HG03575 (cell line): ENCODE data around the gene GNRH2.
A peak's percentile ranks its signal among the peaks of the same experiment; 100 is the strongest.
"Not testable (repeated sequence)": the region's sequence is repeated elsewhere in the genome, so short reads cannot be mapped to it uniquely, and the experiment has no call there.

Source experiments
- ATAC-seq: cut with Tn5 transposase; IDR thresholded peaks from one replicate; pipeline ENCODE4 v1.9.1; 2021; ENCODE audit not compliant: unreplicated experiment, insufficient number of reproducible peaks, low FRiP score; ENCODE audit errors: extremely low read depth

The GNRH2 gene, protein sequence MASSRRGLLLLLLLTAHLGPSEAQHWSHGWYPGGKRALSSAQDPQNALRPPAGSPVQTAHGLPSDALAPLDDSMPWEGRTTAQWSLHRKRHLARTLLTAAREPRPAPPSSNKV

GRCh38 chr20:3043322-3043721 lies at the start of gene GNRH2:
Gene GNRH2, plus strand, starts transcription at chr20:3043622. Its CDS starts 793 bp downstream, at chr20:3044415.
- ATAC-seq, result no peak

- ATAC-seq, result no peak
Observed at GRCh38 chr20:2995796-2996195, 47.6 kb upstream of the GNRH2 start.

- no peak for ATAC-seq
Observed at GRCh38 chr20:2998728-2999127, 44.7 kb upstream of the GNRH2 start.

DNA sequence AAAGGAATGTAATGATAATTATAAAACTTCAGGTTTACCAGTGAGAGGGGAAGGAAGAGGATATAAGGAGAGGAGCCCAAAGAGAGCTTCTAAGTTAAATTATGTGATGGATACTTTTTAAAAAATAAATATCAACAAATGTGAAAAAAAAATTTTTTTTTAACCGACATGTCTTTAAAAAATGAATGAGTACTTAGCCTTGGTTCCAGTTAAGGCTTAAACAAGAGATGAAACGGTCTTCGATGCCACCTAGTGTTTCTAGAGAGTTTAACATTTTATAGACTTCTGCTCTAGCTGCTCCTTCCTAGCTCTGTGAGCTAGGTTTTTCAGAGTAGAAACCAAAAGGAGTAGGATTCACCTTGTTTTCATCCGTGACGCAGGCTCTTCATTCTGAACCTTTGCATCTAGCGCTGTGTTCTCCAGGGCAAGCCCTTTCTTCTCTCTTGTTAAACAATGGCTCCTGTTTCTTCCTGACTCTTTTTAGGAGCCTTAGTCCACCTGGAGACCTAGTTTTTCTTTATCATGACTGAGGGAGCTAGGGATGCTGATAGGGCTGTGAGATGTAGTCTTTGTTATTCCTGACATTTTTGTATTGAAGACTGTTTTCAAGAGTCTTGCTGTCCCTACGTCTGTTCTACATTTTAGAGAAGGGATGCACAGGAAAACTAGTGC lies 42.4 kb upstream of the GNRH2 start:
- ATAC-seq, result peak; percentile 68

DNA sequence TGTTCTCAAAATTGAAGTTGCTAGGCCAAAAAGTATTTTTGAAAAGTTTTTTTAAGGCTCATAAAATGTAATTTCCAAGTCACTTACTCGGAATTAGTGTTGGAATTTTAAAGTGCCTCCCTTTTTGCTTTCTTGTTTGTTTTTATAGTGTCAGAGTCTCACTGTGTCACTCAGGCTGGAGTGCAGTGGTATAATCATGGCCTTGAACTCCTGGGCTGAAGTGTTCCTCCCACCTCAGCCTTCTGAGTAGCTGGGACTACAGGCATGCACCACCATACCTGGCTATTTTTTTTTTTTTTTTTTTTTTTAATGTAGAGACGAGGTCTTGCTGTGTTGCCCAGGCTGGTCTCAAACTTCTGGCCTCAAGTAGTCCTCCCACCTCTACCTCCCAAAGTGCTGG lies 40.0 kb upstream of the GNRH2 start:
- no peak for ATAC-seq

- no peak for ATAC-seq
Observed at GRCh38 chr20:3010985-3011723, 32.3 kb upstream of the GNRH2 start.

DNA sequence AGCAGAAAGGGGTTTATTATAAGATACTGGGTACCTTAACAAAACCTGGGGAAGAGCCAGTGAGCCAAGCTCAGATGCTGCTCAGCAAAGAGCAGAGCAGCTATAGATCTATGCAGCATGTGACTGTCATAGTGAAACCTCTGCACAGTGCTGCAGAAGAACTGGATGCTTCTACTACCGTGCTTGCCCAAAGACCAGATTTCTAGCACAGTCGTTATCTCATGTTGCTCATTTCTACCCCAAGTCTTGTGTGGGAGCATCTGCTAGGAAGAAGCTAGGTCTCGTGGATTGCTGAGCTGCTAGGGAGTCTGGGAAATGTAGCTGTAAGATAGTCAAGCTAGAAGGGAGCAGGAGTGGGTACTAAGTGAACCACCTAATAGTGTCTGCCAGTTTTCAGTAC lies 31.7 kb upstream of the GNRH2 start:
- no peak for ATAC-seq

GRCh38 chr20:3013771-3014170 lies 29.7 kb upstream of the GNRH2 start:
- ATAC-seq, result no peak

DNA sequence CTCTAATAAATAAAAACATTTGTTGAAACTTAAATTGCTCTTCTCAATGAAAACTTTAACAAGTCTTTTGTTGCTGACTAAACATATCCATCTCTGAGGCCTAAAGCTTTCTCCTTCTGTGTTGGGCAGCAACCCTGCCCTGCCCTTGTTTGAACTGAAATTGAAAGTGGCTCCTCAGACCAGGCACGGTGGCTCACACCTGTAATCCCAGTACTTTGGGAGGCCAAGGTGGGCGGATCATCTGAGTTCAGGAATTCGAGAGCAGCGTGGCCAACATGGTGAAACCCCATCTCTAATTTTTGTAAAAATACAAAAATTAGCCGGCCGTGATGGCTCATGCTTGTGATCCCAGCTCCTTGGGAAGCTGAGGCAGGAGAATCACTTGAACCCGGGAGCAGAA lies 29.2 kb upstream of the GNRH2 start:
- no peak for ATAC-seq

DNA sequence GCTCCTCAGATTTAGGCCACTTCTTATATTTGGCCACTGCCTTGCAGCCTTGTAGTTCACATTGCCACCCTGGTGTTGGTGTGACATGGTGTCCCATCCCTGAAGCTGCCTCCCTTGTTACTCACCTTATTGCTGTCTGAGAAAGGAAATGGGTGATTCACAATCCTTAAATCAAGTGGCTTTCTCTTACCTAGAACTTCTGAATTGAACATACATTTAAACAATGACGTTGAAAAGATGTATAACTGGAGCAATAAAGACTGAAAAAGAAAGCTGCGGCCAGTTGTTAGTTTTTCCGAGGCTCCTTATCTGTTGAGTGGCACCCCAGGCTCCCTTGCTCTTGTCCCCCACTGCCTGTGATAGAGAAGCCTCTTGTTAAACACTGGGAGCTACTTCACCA lies 28.8 kb upstream of the GNRH2 start:
- no peak for ATAC-seq

- not testable (repeated sequence) for ATAC-seq
Observed at GRCh38 chr20:3015302-3015701, 28.1 kb upstream of the GNRH2 start.

DNA sequence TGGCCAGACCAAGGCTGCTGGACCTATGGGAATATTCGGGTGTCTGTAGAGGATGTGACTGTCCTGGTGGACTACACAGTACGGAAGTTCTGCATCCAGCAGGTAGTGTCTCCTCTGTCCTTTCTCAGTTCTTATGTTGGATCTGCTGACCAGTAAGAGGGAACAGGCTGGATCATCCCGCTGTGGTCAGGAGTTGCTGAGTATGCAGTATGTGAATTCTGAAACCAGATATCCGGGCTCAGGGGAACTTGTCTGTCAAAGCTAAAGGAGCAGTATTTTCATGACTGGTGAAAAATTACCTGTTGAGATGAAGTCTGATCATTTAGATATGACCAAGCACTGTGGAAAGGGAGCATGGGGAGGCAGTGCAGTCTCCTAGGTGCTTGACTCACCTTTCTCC lies 22.1 kb upstream of the GNRH2 start:
- no peak for ATAC-seq

- ATAC-seq, result no peak
Observed at GRCh38 chr20:3021777-3022176, 21.6 kb upstream of the GNRH2 start.

DNA sequence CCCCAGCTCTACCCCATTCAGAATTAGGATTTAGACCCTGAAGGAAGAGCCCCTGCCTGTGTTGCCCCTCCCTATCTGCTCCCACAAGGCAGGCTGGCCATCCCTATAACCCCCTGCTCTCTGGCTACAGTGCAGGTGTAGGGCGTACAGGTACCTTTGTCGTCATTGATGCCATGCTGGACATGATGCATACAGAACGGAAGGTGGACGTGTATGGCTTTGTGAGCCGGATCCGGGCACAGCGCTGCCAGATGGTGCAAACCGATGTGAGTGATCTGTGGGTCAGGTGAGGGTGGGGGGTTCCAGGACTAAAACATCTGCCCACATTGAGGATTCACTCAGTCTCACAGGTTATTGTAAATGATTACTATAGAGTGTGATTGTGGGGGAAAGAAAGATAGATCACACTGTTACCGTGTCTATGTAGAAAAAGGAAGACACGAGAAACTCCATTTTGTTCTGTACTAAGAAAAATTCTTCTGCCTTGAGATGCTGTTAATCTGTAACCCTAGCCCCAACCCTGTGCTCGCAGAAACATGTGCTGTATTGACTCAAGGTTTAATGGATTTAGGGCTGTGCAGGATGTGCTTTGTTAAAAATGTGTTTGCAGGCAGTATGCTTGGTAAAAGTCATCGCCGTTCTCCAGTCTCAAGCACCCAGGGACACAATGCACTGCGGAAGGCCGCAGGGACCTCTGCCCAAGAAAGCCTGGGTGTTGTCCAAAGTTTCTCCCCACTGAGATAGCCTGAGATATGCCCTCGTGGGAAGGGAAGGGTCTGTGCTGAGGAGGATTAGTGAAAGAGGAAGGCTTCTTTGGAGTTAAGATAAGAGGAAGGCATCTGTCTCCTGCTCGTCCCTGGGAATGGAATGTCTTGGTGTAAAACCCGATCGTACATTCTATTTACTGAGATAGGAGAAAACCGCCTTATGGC lies 20.6 kb upstream of the GNRH2 start:
- not testable (repeated sequence) for ATAC-seq

DNA sequence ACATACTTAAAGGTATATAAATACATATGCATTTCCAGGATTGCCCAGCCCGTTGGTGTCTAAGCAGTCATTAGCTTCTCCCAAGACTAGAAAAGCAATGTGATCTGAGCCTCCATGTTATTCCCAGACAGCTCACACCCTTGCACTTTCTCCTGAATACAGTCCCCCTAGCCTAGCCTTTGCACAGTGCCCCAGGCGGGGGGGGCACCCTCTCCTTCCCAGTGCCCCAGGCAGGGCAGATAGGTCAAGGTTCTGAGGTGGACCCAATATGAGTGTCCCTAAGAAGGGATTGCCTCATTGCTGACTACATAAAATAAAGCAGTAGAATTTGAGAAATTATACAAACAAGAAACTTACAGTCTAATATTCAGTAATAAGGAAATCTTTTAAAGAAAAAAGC lies 15.4 kb upstream of the GNRH2 start:
- no peak for ATAC-seq

GRCh38 chr20:3031524-3032147 lies 11.8 kb upstream of the GNRH2 start:
- ATAC-seq, result no peak

GRCh38 chr20:3032624-3033023 lies 10.8 kb upstream of the GNRH2 start:
- no peak for ATAC-seq

DNA sequence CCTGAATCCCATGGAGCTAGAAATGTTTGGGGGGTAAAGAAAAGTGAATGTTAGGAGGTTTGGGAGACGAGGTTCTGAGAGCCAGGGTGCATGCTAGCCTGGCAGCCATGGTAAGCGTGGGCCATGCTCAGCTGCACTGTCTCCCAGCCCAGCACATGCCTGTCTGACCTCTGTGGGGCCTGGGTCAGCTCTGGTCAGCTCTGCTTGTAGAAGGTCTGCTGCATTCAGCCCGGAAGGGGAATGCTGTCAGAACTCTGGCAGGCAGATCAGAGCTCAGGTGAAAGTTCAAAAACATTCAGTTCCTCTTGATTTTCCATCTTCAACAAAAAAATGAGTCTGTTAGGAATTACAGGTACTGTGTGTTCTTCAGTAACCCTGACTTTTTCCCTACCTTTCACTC lies 5.8 kb upstream of the GNRH2 start:
- no peak for ATAC-seq

- ATAC-seq, result no peak
Observed at GRCh38 chr20:3038454-3038853, 5.0 kb upstream of the GNRH2 start.
